Midbrain (tissue), 1 donor: ENCODE measurements around the gene SMYD5.
A peak's percentile ranks its signal among the peaks of the same experiment; 100 is the strongest.
"Not testable (repeated sequence)": the region's sequence is repeated elsewhere in the genome, so short reads cannot be mapped to it uniquely, and the experiment has no call there.

Experiments
- DNase-seq: peaks from one replicate; lab custom pipeline; 2025; lab: John Stamatoyannopoulos, UW

SMYD5 gene

GRCh38 chr2:73214120-73215035 lies at the start of gene SMYD5:
Gene SMYD5 (plus strand): TSS chr2:73214245. CDS start chr2:73214267, 22 bp downstream.
- DNase-seq: peak; percentile 80

GRCh38 chr2:73165978-73166377 lies 48.1 kb upstream of the SMYD5 start:
- not testable (repeated sequence) for DNase-seq

DNA sequence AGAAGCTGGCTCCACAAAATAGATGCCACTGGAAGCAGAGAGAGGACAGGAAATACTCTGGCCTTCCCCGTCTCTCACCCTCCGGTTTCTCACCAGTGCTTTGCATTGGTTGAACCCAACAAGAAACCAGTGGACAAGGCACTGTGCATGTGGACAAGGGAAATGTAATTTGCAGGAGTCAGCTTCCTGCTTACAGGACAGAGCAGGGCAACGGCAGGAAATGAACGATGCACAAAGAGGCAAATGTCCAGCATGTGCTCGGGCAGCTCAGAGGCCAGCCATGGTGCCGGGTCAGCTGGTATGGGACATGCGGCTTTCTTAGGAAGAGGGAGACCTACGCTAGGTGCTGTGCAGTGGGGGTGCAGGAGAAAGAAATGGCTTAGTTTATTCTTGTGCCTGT lies 47.2 kb upstream of the SMYD5 start:
- DNase-seq: not testable (repeated sequence)

DNA sequence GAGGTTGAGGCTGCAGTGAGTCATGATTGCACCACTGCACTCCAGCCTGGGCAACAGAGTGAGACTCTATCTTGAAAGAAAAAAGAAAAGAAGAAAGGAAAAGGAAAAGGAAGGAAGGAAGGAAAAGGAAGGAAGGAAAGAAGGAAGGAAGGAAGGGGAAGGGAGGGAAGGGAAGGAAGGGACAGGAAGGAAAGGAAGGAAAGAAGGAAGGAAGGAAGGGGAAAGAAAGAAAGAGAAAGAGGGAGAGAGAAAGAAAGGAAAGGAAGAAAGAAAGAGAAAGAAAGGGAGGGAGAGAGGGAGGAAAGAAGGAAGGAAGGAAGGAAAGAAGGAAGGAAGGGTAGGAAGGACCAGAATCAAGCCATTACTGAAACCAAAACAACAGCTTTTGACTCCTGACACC lies 45.7 kb upstream of the SMYD5 start:
- not testable (repeated sequence) for DNase-seq

DNA sequence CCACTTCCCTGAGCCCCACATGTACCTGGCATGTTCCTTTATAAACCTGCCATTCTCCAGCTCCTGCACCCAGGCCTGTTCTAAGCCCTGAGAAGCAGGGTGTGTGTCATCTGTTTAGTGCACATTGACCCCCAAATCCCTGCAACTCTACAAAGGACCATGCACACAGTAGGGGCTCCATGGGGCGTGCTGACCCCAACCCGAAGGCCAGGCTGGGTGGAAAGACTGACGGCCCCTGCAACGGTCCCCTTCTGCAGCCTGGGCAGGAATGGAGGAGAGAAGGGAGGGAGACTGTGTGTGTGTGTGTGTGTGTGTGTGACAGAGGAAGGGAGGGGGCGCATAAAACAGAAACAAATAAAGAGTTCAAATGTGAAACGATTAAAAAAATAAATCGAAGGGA lies 43.7 kb upstream of the SMYD5 start:
- DNase-seq: not testable (repeated sequence)

GRCh38 chr2:73172963-73173362 lies 41.1 kb upstream of the SMYD5 start:
- DNase-seq: no peak

- no peak for DNase-seq
Measured at GRCh38 chr2:73173781-73174180, 40.3 kb upstream of the SMYD5 start.

- no peak for DNase-seq
Measured at GRCh38 chr2:73174244-73174643, 39.8 kb upstream of the SMYD5 start.

- DNase-seq: no peak
Measured at GRCh38 chr2:73174941-73175662, 38.9 kb upstream of the SMYD5 start.

- DNase-seq: peak; percentile 5
Measured at GRCh38 chr2:73175663-73176204, 38.3 kb upstream of the SMYD5 start.

- DNase-seq: no peak
Measured at GRCh38 chr2:73176205-73176880, 37.7 kb upstream of the SMYD5 start.

- DNase-seq: peak; percentile 87
Measured at GRCh38 chr2:73176881-73177644, 37.0 kb upstream of the SMYD5 start.

DNA sequence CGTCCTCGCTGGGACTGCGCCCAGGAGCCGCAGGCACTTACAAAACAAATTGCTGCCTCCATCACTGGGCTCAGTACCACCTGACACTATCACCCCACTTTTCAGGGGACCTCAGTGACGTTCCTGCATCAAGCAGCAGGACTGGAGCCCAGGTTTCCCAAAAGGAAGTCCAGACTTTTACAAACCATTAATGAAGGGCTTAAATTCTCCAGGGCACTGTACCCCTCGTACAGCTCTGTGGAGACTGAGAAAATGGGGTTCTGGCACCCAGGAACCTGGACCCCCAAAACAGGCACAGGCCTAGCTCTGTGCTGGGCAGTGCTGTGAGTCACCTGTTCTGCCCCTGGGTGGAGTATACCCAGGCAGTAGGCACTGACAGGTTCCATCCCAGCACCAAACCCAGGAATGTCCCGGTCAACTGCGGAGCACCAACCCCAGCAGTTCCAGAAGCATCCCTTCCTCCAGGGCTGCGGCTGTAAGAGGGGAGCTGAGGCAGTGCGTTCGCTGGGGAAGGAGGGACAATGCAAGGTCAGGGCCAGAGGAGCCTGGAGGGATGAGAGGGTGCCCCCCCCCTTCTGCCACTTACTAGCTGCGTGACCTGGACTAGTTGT lies 36.3 kb upstream of the SMYD5 start:
- DNase-seq: no peak

DNA sequence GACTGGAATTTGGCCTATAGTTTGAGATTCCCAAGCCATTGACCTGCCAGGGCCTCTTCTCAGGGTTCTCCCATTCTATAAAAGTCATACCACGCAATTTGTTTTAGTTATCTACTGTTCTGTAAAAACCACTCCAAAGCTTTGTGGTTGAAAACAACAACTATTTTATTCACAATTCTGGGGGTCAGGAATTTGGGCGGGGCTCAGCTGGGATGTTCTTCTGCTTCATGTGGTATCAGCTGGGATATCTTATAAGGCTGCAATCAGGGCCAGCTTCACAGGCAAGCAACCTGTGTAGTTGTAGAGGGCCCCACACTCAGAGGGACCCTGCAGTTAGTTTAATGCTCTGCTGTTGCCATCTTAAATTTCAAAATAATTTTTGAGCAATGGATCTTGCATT lies 28.1 kb upstream of the SMYD5 start:
- no peak for DNase-seq

DNA sequence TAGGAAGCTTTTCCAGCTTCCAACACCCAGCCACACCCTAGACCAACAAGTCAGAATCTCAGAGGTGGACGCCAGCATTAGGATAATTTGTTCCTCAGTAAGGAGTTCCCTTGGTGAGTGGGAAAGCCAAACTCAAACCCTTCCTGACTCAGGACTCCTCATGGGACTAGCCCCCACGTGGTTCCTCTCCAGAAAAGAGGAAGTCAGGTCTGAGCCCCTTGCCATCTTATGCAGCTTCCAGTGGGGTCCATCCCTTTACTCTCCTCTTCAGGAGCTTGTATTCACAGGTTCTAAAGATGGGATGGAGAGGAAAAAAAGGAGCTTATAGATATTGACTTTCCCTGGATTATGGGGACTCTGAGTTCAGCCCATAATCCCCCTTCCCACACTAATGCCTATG lies 26.5 kb upstream of the SMYD5 start:
- no peak for DNase-seq

GRCh38 chr2:73197579-73197978 lies 16.5 kb upstream of the SMYD5 start:
- no peak for DNase-seq

GRCh38 chr2:73200281-73200680 lies 13.8 kb upstream of the SMYD5 start:
- not testable (repeated sequence) for DNase-seq

DNA sequence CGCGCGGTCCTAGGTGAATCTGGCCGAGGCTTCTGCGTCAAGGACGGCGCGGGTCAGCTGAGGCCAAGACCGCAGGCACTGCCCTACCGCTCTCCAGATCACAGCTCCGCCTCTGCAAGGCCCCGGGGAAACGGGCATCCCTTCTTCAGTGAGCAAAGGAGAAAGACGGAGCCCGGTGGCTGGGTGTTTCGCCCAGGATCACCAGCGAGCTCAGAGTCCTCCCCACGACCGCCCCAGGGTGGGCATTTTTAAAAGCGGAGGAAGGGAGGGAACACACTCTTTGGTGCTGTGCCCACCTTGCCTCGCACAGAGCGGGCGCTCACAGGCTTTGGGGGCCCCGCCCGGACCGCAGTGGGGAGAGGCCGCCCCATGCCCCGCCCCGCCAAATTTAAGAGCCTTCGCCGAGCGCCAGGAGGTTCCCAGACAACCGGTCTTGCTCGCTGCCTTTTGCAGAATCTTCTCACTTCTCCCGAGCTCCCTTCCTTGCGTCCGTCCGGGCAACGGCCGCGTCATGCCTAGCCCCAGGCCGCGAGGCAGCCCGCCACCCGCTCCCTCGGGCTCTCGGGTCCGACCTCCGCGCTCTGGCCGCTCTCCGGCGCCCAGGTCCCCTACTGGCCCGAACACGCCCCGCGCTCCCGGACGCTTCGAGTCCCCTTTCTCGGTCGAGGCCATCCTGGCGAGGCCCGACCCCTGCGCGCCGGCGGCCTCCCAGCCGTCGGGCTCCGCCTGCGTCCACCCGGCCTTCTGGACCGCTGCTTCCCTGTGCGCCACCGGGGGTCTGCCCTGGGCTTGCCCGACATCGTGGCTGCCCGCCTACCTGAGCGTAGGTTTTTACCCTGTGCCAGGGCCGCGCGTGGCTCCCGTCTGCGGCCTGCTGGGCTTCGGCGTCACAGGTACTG lies 11.6 kb upstream of the SMYD5 start, which contains the start of gene NOTO:
Gene NOTO, plus strand, starts transcription at position 419 of the 899 bp plus-strand sequence. Its CDS starts 93 bp downstream, at position 512.
- DNase-seq: no peak

GRCh38 chr2:73203055-73203681 lies 10.9 kb upstream of the SMYD5 start:
- DNase-seq: no peak
